ENCODE results near the gene KPNA5.
"Not testable (repeated sequence)": the region's sequence is repeated elsewhere in the genome, so short reads cannot be mapped to it uniquely, and the experiment has no call there.

The KPNA5 gene

DNA sequence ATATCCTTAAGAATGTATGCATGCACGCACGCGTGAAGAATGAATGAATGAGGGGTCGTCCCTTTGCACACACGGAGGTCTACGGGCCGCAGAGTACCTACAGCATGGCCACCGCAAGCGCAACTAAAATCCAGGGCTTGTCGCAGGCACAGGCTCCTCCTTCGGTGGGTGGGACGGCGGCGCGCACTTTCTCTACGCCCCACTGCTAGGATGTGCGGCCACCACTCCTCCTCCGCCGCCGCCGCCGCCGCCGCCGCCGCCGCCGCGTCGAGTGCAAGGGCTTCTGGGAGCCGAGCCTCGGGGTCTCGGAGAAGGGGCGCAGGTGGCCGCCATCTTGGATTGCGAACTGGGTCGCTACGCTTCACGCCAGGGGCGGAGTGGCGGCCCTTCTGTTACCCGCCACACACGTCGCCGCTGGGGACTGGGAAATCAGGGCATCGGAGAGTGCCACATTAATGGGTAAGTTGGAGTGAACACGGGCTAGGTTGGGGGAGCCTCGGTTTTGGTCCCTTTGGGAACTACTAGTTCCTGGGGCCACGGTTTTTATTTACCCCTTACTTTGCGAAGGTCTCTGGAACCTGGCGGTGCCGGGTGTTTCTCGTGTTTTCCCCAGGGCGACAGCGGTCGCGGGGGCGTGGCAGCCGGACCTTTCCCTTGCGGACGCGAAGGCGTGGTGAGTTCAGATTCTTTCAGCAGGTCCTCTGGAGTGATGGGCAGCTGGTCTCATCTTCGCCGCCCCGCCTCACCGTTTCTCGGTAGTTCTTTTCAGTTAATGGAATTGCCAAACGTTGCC lies at the start of gene KPNA5:
TSS of gene KPNA5 (plus strand) at position 332 of the 793 bp plus-strand sequence. CDS start at position 456, 124 bp downstream.
- peak; percentile 96 for DNase-seq (ENCODE audit: low spot score)

DNA sequence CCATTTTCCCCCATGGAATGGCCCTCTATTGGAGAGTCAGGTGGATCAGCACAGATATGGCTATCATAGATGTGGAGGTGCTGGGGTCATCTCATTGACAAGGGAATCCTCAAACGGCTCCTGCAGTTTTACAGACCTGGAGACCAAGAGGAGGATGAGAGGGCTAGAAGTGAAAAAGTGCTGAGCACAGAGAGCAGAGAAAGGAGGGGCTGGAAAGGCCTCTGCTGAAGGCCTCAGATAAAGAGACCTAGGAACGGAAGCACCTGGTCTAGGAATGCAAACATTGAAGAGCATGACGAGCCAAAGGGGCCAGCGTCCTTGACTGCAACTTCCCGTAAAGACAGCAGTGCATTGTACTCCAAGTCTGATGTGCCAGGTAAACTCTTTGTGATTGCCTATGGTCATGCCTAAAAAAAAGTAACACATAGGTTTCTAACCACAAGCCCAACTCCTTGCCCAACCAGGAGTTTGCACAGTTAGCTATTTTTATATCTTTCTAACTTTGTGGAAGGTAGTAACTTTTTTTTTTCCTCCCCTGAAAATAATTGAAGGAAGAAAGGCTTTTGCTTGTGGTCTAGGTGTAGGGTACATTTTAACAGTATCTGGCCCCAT lies 49.5 kb upstream of the KPNA5 start:
- DNase-seq (ENCODE audit: low spot score) = no peak

DNA sequence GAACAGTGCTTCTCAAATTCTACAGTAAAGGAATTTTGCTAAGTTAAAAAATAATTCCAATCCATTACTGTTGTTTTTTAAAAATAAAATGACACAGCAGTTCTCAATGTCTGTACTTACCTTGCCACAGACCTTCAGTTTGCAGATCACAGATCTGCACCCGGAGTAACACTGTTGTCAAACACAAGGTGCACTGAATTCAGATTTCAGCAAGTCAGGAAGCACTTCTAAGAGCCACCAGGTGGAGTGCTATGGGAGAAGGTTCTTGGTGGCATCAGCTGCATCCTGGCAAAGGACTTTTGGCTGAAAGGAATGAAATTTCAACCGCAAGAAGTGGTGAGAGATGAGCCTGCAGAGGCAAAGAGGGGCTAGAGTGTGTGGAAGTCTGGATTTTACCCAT lies 47.3 kb upstream of the KPNA5 start:
- no peak for DNase-seq (ENCODE audit: low spot score)

DNA sequence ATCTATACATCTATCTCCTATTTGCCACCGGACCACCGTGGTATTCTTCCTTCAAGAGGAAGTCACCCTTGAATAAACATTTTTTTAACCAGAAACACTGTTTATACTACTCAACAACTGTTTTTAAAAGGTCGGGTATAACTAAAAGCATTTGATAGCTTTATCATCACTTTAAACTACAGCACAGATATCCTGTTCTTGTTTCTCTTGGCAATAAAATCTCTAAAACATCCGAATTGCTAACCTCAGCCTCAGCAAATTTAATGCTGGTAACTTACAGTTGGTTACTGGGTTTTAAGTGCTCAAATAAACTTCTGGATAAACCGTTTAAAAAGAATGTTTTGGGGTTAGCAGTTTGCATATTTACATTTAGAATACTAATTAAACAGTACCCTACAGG lies 32.9 kb upstream of the KPNA5 start:
- DNase-seq (ENCODE audit: low spot score) = no peak

DNA sequence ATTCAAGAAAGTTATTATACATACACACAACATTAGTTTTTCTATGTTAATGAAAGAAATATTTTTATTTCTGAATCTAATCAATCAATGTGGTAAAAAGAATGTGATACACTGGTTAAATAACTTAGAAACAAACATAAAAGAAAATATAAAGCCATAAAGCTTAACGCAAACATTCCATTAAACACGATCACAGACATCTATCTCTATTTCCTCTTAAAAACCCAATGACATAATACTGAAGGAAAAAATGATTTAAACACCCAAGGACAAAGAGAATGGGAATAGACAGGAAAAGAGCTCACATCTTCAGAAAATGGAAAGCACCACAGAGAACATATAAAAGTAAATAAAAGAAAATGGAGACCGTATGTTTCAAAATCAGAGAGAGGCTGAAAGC lies 31.9 kb upstream of the KPNA5 start:
- DNase-seq (ENCODE audit: low spot score) = no peak

DNA sequence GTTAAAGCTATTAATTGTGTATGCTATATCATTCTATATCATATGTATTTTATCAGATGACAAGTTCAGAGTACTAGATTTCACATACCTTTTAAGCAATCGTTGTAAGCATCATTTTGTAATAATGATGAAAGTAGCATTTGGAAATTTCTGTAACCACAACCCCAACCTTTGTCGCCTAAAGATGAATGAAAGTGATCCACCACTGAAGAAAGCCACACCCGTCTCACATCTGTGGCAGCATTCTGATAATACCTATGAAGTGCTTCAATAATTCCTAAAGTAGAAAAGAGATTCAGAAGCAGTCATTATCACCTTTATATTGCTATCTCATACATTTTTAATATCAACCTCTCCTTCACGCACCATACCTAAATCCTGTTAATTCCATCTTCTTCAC lies 29.1 kb upstream of the KPNA5 start:
- no peak for DNase-seq (ENCODE audit: low spot score)

DNA sequence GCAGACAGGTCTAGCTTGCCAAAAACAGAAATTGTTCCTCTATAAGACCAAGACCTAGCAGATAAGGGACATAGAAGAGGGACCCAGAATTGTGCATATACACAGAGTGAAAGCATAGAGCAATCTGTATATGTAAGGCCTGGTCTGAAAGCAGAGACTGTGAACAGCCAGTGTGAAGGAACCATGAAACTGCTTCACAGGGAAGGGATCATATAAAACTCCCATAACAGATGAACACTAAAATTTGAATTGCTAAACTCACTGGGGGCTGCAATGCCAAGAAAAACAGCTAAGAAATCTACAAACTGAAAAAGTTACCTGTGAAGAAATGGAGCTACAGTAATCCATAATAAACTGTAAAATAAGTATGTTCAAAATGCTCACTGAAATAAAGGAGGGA lies 19.4 kb upstream of the KPNA5 start:
- no peak for DNase-seq (ENCODE audit: low spot score)

DNA sequence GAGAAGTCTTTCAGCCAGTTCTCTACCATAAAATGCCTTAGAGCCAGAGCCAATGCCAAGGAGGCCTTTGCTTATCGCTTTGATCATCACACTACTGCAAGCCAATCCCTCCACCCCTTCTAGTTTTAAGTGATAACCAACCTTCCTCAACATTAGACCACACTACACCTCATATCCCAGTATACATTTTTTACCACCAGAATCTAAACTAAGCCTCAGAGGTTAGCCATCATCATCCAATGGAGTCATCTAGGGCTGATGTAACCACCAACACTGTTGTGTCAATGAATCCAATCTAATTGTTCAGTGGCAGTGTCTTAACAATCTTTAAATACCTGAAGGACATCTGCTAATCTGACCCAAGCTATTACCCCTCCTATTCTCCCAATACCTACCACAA lies 18.8 kb upstream of the KPNA5 start:
- no peak for DNase-seq (ENCODE audit: low spot score)

DNA sequence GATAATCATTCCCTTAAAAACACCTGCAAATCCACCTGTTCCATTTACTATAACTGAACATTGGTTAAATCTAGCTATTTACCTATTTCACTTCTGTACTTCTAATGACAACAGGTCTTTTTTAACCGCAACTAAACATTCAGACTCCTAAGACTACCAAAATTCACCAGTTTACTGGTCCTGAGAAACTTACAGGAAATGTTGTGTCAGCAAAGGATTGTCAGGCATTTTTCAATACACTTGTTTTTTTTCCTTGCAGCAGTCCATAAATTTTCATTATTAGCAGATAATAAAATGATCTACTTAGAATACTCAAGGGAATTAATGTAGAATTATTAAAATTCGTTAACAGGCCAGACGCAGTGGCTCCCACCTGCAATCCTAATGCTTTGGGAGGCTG lies 17.7 kb upstream of the KPNA5 start:
- DNase-seq (ENCODE audit: low spot score) = no peak

DNA sequence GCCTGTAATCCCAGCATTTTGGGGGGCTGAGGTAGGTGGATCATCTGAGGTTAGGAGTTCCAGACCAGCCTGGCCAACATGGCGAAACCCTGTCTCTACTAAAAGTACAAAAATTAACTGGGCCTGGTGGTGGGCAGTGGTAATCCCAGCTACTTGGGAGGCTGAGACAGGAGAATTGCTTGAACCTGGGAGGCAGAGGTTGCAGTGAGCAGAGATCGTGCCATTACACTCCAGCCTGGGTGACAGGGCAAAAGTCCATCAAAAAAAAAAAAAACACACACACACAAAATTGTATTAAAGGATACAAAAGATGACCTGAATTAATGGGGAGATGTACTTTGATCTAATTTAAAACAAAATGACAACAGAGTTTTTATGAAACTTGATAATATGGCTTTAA lies 16.8 kb upstream of the KPNA5 start:
- DNase-seq (ENCODE audit: low spot score) = not testable (repeated sequence)

DNA sequence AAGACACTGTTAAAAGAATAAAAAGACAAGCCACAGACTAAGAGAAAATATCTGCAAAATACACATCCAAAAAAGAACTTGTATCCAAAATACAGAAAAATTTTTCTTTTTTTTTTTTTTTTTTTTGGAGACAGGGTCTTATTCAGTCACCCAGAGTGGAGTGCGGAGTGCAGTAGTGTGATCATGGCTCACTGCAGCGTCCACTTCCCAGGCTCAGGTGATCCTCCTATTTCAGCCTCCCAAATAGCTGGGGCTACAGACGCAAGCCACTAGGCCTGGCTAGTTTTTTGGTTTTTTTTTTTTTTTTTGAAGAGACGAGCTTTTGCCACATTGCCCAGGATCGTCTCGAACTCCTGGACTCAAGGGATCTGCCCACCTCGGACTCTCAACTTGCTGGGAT lies 15.5 kb upstream of the KPNA5 start:
- DNase-seq (ENCODE audit: low spot score) = no peak

DNA sequence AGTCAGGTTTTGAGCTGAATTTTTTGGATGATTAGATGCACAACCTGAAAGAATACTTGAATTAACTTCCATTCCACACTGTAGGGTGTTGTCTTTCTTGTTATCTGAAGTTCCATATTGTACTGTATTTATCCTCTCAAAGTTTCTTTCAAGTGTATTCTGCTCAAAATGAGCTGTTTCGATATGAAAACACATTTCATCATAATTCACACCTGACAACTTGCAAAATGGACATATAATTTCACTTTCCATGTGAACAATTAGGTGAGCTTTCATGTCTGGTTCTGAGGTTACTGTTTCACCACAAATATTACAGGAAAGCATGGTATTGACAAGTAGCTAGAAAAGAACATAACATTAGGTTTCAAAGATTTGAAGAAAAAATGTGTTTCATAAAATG lies 14.1 kb upstream of the KPNA5 start:
- DNase-seq (ENCODE audit: low spot score) = no peak

DNA sequence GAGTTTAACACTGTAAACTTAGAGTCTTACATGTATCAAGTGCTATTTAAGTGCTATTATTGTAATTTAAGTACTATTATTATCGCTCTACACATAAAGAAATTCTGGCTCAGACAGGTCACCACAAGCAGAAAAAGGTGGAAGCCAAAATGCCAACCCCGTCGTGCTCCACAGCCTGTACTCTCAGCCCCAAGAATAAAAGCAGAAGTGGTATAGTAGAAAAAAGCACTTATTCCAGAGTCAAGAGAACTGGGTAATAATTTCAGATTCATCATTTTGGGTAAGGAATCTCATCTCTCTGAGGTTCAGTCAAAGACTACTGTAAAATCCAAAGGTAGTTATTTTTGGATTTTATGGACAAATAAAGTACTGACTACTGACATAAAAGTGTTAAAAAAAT lies 13.4 kb upstream of the KPNA5 start:
- no peak for DNase-seq (ENCODE audit: low spot score)

DNA sequence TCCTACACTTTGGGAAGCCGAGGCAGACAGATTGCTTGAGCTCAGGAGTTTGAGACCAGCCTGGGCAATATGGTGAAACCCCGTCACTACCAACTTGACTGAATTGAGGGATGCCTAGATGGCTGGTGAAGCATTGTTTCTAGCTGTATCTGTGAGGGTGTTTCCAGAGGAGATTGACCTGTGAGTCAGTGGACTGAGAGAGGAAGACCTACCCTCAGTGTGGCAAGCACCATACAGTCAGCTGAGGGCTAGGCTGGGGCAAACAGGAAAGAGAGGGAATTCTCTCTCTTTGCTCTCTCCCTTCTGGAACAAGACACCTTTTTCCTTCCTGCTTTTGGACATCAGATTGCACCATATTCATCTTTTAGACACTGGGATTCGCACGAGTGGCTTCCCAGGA lies 8.7 kb upstream of the KPNA5 start:
- no peak for DNase-seq (ENCODE audit: low spot score)

DNA sequence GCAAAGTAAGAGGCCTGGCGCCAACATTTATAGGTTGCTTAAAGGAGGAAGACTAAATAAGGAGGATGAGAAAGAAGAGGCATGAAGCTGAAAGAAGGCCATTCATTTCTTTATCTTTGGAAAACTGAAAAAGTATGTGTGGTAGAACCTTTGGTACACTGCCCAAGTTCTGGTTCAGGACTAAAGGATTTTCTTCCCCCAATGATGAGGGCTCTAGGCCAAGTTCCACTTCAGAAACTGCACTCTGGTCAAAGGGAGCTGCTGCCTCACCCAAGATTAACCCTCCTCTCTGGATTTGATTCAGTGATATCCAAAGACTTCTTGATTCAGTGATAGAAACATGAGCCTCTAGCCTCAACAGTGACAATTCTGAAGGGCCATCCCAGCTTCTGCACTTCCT lies 5.0 kb upstream of the KPNA5 start:
- DNase-seq (ENCODE audit: low spot score) = no peak

DNA sequence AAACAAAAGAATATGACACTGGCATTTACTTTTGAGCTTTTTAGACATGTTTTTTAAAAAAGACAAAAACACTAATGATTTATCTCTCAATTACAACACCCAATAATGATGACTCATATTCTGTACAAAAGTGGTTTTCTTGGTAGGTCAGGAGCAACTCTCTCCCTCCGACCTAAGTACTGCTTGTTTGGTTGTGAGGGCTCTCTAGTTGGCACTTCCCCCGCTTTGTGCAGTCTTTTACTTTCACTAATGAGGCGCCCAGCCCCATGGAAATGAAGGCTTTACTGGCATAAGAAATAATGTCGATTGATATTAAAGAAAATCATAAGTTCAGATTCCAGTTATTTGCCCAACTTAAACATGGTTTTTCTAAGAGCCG lies 1.3 kb downstream of the KPNA5 start:
- no peak for DNase-seq (ENCODE audit: low spot score)

DNA sequence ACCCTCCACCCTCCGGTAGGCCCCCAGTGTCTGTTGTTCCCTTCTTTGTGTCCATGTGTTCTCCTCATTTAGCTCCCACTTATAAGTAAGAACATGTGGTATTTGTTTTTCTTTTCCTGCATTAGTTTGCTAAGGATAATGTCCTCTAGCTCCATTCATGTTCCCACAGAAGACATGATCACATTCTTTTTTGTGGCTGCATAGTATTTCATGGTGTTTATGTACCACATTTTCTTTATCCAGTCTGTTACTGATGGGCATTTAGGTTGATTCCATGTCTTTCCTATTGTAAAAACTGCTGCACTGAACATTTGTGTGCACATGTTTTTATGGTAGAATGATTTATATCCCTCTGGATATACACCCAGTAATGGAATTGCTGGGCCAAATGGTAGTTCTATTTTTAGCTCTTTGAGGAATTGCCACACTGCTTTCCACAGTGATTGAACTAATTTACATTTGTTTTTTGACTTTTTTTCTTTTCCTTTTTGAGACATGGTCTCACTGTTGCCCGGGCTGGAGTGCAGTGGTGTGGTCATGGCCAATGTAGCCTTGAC lies 4.5 kb downstream of the KPNA5 start:
- no peak for DNase-seq (ENCODE audit: low spot score)

DNA sequence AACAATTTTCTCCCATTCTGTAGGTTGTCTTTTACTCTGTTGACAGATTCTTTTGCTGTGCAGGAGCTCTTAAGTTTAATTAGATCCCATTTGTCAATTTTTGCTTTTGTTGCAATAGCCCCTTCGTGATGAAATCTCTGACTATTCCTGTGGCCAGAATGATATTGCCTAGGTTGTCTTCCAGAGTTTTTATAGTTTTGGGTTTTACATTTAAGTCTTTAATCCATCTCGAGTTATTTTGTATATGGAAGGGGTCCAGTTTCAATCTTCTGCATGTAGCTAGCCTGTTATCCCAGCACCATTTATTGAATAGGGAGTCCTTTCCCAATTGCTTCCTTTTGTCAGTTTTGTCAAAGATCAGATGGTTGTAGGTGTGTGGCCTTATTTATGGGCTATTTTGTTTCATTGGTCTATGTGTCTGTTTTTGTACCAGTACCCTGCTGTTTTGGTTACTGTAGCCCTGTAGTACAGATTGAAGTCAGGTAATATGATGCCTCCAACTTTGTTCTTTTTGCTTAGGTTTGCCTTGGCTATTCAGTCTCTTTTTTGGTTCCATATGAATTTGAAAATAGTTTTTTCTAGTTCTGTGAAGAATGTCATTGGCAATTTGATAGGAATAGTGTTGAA lies 5.6 kb downstream of the KPNA5 start:
- not testable (repeated sequence) for DNase-seq (ENCODE audit: low spot score)

DNA sequence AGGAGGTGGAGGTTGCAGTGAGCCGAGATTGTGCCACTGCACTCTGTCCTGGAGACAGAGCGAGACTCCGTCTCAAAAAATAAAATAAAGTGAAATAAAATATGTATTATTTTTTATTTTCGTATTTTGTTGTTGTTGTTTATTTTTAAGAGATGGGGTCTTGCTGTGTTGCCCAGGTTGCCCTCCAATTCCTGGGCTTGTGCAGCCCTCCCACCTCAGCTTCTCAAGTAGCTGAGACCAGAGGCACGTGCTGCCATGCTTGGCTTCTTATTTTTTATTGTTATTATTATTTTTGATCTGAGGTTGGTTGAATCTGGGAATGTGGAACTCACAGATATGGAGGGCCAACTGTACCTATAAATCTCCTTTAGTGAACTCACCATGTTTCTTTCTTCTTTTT lies 10.1 kb downstream of the KPNA5 start:
- DNase-seq (ENCODE audit: low spot score) = no peak

DNA sequence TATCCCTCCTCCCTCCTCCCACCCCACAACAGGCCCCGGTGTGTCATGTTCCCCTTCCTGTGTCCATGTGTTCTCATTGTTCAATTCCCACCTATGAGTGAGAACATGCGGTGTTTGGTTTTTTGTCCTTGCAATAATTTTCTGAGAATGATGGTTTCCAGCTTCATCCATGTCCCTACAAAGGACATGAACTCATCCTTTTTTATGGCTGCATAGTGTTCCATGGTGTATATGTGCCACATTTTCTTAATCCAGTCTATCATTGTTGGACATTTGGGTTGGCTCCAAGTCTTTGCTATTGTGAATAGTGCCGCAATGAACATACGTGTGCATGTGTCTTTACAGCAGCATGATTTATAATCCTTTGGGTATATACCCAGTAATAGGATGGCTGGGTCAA lies 11.9 kb downstream of the KPNA5 start:
- not testable (repeated sequence) for DNase-seq (ENCODE audit: low spot score)

DNA sequence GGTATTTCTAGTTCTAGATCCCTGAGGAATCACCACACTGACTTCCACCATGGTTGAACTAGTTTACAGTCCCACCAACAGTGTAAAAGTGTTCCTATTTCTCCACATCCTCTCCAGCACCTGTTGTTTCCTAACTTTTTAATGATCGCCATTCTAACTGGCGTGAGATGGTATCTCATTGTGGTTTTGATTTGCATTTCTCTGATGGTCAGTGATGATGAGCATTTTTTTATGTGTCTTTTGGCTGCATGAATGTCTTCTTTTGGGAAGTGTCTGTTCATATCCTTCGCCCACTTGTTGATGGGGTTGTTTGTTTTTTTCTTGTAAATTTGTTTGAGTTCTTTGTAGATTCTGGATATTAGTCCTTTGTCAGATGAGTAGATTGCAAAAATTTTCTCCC lies 12.3 kb downstream of the KPNA5 start:
- not testable (repeated sequence) for DNase-seq (ENCODE audit: low spot score)

DNA sequence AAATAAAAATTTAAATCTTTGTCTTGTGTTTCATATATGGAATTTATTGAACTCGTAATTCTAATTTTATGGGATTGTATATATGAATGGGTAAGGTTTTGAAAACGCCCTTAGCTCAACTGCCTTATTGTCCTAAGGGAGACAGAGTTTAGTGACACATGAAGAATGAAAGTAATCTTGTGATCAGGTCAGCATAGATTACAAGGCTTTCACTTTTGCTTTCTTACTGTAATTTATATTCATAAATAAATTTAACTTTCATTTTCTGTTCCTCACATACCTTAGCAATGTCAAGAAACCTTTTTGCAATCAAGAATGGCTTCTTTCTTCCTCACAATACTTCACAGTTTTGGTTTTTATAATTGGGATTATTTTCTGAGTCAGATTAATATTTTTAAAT lies 14.4 kb downstream of the KPNA5 start:
- no peak for DNase-seq (ENCODE audit: low spot score)

DNA sequence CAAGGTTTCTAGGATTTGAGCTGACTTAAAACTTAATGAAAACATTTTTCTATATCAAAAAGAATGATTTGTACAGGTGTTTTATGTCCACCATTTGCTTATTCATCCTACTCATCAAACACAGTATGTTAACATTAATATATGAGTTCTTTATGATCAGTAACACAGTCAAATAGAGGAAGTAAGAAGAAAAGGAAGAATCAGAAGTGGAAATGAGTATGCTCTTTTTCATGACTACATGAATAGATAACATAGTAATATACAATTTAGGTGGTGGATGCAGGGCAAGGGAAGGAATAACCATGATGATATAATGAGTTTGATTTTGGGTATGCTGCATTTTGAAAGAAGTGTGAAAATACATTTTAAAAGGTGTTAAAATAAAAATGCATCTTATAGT lies 16.5 kb downstream of the KPNA5 start:
- DNase-seq (ENCODE audit: low spot score) = no peak

Measured in ecto neural progenitor cell (in vitro differentiated cells).